Testis (tissue), 2 donors: ENCODE data around the gene DENND1A.

ENCODE experiments used
- POLR2A ChIP-seq: fragments of 450-650 bp; IDR thresholded peaks from one replicate; pipeline ENCODE4 v1.6.1; 2017; ENCODE audit warnings: antibody characterized with exemption, mild to moderate bottlenecking, moderate library complexity
- TF ChIP-seq, protein P1 (sequence below), 3 experiments: fragments of 450-650 bp in 2 of 3; fragments of 200-600 bp in 1 of 3; sonication (generic) in 1 of 3; IDR thresholded peaks; one replicate each; pipeline ENCODE4 v1.5.1; 2016 to 2019; ENCODE audit warnings: antibody characterized with exemption in 3 of 3, mild to moderate bottlenecking in 2 of 3, moderate library complexity in 1 of 3

GRCh38 chr9:123368023-123368422, 561.9 kb downstream of the DENND1A start:
- TF ChIP-seq, protein P1, sequence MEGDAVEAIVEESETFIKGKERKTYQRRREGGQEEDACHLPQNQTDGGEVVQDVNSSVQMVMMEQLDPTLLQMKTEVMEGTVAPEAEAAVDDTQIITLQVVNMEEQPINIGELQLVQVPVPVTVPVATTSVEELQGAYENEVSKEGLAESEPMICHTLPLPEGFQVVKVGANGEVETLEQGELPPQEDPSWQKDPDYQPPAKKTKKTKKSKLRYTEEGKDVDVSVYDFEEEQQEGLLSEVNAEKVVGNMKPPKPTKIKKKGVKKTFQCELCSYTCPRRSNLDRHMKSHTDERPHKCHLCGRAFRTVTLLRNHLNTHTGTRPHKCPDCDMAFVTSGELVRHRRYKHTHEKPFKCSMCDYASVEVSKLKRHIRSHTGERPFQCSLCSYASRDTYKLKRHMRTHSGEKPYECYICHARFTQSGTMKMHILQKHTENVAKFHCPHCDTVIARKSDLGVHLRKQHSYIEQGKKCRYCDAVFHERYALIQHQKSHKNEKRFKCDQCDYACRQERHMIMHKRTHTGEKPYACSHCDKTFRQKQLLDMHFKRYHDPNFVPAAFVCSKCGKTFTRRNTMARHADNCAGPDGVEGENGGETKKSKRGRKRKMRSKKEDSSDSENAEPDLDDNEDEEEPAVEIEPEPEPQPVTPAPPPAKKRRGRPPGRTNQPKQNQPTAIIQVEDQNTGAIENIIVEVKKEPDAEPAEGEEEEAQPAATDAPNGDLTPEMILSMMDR (IDR thresholded peaks at IDR 0.05): no peak
- no peak for TF ChIP-seq POLR2A
